AG04450 (cell line): ENCODE measurements around the gene RABGAP1L. TPM values are rescaled to one million over a fixed set of nuclear protein-coding genes. Genes with fewer than 3 reads are reported as not detected.

ENCODE experiments used
- CTCF ChIA-PET: fragments of 300-600, 350-600 bp; formaldehyde crosslinking; extraction: SDS; loops from one replicate; lab custom pipeline; 2022; ENCODE audit warnings: antibody characterized with exemption, inconsistent platforms; lab: Charles Lee
- POLR2A ChIA-PET: fragments of 350-600 bp; formaldehyde crosslinking; extraction: SDS; loops from one replicate; lab custom pipeline; 2021; ENCODE audit warnings: antibody characterized with exemption, inconsistent platforms; lab: Yijun Ruan, JAX
- DNase-seq: peaks from one replicate; pipeline ENCODE4 v3.0.0-alpha.2; 2011; ENCODE audit warnings: low read depth, low spot score
- H3K27ac ChIP-seq: one replicate; pipeline ENCODE4 v1.5.1; 2012; ENCODE audit warnings: low read depth, low read length, control low read depth
- H3K27me3 ChIP-seq: one replicate; pipeline ENCODE4 v1.6.0; 2012; ENCODE audit warnings: low read length; ENCODE audit not compliant: control insufficient read depth, insufficient read depth
- H3K4me3 ChIP-seq: 2 replicates; pipeline ENCODE4 v1.5.1; 2011; ENCODE audit warnings: mild to moderate bottlenecking, low read depth, low read length, control low read depth
- H3K9me3 ChIP-seq: 2 replicates; pipeline ENCODE4 v1.5.1; 2012; ENCODE audit warnings: low read length; ENCODE audit not compliant: control insufficient read depth, insufficient read depth
- polyA plus RNA-seq: library from polyadenylated mRNA; depleted of rRNA; stranded (reverse); fragments of >200 nt; gene quantifications from 2 replicates; pipeline ENCODE4 v1.2.3, GENCODE V29; 2011
- TF ChIP-seq, protein P1 (sequence below): IDR thresholded peaks from 2 replicates; pipeline ENCODE4 v1.5.1; 2011; ENCODE audit warnings: low read depth, low read length, control low read depth, inconsistent platforms

Gene RABGAP1L
- polyA plus RNA-seq, 1 experiment = 21.2 TPM

DNA sequence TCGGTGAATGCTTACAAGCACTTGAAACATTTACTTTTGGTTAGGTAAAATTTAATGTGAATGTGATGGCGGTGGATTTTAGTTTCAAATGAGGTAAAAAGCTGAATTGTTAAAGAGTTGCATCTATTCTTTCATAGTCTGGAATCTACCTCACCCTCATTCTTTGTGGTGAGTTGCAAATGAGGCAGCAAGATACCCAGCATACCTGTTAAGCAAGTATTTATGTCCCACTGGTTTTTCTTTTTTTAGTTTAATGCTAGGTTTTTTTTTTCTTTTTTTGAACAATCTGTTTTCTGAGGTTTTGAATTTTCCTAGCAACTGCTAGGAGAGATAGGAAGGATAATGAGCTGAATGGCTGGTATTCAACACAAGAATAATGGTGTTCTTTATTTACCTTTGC lies 712.6 kb downstream of the RABGAP1L start:
- no peak overlapping the region for H3K27ac ChIP-seq
- POLR2A ChIA-PET = no interaction called here

DNA sequence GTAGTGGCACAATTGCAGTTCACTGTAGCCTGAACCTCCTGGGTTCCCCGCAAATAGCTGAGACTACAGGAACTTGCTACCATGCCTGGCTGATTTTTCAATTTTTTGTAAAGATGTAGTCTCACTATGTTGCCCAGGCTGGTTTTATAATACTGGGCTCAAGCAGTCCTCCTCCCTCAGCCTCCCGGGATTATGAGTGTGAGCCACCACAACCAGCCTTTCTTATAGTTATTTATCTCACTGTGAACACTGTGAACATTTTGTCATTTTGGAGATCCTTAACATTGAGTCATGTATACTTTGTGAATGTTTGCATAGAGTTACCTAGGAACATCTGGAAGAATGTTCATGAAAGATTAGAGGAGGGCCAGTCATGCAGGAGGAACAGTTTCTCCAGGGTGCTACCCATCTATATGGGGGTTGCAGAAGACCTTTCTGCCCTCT lies 713.3 kb downstream of the RABGAP1L start:
- H3K9me3 ChIP-seq = no peaks in the 10 kb centered on the region
- H3K27me3 ChIP-seq = no peaks in the 10 kb centered on the region
- no peak overlapping the region for H3K27ac ChIP-seq
- H3K4me3 ChIP-seq = no peak overlapping the region
- ChIA-PET POLR2A (no interaction called here), CTCF (no interaction called here)
- DNase-seq = no peak
- TF ChIP-seq, protein P1, sequence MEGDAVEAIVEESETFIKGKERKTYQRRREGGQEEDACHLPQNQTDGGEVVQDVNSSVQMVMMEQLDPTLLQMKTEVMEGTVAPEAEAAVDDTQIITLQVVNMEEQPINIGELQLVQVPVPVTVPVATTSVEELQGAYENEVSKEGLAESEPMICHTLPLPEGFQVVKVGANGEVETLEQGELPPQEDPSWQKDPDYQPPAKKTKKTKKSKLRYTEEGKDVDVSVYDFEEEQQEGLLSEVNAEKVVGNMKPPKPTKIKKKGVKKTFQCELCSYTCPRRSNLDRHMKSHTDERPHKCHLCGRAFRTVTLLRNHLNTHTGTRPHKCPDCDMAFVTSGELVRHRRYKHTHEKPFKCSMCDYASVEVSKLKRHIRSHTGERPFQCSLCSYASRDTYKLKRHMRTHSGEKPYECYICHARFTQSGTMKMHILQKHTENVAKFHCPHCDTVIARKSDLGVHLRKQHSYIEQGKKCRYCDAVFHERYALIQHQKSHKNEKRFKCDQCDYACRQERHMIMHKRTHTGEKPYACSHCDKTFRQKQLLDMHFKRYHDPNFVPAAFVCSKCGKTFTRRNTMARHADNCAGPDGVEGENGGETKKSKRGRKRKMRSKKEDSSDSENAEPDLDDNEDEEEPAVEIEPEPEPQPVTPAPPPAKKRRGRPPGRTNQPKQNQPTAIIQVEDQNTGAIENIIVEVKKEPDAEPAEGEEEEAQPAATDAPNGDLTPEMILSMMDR = no peak

More for the DNA sequence above, 712.6 kb downstream of the RABGAP1L start:
- DNase-seq = no peak
- CTCF ChIA-PET = no interaction called here
- TF ChIP-seq, protein P1 = no peak
- no peaks in the 10 kb centered on the region for H3K9me3 ChIP-seq
- H3K27me3 ChIP-seq = no peaks in the 10 kb centered on the region
- H3K4me3 ChIP-seq = no peak overlapping the region

DNA sequence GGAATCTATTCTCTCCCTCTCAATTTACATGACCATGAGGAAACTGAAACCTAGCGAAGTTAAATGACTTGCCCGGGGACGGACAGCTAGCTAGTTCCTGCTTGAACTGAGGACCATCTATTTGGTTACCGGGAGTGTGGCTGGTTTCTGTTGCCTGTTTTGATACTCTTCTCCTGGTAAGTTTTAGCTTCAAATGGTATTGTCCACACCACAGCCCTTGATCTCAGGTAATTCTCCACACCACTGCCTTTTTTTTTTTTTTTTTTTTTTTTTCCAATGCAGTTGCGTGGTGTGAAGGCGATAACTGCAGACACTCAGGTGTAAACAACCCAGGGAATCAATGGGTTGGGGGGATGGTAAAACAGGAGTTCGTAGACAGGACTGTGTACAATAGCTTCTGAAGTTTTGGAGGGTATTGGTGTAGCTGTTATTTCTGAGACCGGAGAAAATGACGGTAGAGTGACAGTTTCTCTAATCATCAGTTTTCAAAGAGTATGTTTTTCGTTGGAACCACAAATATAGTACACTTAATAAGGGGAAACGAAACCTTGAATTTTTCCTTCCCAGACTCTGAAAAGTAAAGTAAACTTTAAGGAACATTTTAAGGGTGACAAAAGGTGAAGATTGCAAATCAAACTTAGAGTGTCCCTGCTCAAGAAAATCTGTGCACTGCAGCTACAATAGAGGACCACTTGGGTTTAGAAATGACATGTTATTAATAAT lies 715.2 kb downstream of the RABGAP1L start:
- DNase-seq = no peak
- no peak overlapping the region for H3K4me3 ChIP-seq
- no peaks in the 10 kb centered on the region for H3K27me3 ChIP-seq
- ChIA-PET CTCF (interaction anchor here (0.6 kb wide), 1 partner anchor 1822 kb away, joined by 3 read pairs; no protein-coding TSS in a partner anchor), POLR2A (no interaction called here)
- no peak overlapping the region for H3K27ac ChIP-seq
- TF ChIP-seq, protein P1 = no peak
- no peaks in the 10 kb centered on the region for H3K9me3 ChIP-seq

DNA sequence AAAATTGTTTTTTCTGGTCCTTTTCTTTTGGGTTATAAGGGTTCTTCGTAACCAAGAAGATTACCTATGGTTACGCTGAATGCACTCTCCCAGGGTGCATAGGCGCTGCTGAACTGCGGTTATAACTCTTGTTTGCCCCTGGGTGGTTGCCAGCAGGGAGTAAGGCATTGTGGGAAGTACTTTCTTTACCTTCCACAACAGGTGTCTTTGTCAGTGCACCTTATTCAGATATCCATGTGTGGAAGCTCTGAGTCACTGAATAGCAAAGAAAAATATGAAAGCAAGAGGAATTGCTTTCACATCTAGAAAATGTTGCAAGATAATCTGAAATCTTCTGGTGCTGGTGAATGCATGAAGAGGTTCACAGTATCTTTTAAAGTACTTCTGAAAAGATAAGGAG lies 716.0 kb downstream of the RABGAP1L start:
- ChIA-PET POLR2A (no interaction called here), CTCF (no interaction called here)
- no peaks in the 10 kb centered on the region for H3K27me3 ChIP-seq
- H3K4me3 ChIP-seq = no peak overlapping the region
- H3K9me3 ChIP-seq = no peaks in the 10 kb centered on the region
- TF ChIP-seq, protein P1 = no peak
- DNase-seq = no peak
- no peak overlapping the region for H3K27ac ChIP-seq

DNA sequence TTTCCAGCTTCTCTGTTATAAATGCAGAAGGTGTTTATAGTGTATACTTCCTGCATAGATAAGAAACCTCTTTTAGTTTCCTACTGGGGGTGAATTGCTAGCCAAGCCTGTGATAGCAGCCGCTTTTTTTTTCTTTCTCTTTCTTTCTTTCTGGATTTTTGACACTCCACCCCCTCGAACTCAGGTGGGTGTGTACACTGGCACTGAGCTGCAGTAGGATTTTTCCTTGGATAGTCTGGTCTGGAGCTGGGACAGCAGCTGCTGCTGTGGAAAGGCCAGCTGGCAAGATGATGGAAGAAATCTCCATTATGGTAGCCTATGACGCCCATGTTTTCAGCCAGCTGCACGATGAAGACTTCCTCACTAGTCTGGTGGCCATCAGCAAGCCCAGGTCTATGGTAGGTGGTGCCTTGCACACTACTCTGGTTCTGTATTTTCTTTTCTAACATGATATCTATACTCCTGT lies 717.9 kb downstream of the RABGAP1L start:
- TF ChIP-seq, protein P1 = no peak
- ChIA-PET POLR2A (no interaction called here), CTCF (no interaction called here)
- H3K27me3 ChIP-seq = no peaks in the 10 kb centered on the region
- no peaks in the 10 kb centered on the region for H3K9me3 ChIP-seq
- no peak overlapping the region for H3K27ac ChIP-seq
- no peak overlapping the region for H3K4me3 ChIP-seq
- no peak for DNase-seq
